WI38 (cell line): ENCODE data around the gene BICD2.

Experiments used
- H3K4me3 ChIP-seq: 2 replicates; pipeline ENCODE4 v1.5.1; 2011; ENCODE audit warnings: low read depth, mild to moderate bottlenecking, control low read depth, low read length
- TF ChIP-seq, protein P1 (sequence below): IDR thresholded peaks from 2 replicates; pipeline ENCODE4 v1.5.1; 2012; ENCODE audit warnings: low read depth, mild to moderate bottlenecking, control low read depth, low read length

Gene BICD2

DNA sequence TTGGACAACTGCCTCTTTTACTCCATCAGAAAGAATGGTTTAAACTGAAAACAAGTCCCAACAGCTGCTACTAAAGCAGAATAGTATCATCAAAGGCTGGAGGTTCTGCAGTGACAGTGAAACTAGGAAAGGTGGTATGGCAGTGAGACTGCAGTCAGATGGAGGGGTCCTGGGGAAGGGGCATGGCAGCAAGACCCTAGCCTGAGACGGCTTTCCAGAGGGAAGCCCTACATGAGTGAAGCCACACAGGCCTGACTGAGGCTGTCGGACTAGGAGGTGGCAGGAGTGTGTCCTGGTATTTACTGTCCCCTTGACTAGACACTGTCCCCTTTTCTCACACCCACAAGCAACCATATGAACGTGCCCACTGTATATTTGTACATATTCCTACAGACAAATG, 54.3 kb downstream of the BICD2 start:
- H3K4me3 ChIP-seq: no peak overlapping the region
- TF ChIP-seq, protein P1, sequence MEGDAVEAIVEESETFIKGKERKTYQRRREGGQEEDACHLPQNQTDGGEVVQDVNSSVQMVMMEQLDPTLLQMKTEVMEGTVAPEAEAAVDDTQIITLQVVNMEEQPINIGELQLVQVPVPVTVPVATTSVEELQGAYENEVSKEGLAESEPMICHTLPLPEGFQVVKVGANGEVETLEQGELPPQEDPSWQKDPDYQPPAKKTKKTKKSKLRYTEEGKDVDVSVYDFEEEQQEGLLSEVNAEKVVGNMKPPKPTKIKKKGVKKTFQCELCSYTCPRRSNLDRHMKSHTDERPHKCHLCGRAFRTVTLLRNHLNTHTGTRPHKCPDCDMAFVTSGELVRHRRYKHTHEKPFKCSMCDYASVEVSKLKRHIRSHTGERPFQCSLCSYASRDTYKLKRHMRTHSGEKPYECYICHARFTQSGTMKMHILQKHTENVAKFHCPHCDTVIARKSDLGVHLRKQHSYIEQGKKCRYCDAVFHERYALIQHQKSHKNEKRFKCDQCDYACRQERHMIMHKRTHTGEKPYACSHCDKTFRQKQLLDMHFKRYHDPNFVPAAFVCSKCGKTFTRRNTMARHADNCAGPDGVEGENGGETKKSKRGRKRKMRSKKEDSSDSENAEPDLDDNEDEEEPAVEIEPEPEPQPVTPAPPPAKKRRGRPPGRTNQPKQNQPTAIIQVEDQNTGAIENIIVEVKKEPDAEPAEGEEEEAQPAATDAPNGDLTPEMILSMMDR: no peak

DNA sequence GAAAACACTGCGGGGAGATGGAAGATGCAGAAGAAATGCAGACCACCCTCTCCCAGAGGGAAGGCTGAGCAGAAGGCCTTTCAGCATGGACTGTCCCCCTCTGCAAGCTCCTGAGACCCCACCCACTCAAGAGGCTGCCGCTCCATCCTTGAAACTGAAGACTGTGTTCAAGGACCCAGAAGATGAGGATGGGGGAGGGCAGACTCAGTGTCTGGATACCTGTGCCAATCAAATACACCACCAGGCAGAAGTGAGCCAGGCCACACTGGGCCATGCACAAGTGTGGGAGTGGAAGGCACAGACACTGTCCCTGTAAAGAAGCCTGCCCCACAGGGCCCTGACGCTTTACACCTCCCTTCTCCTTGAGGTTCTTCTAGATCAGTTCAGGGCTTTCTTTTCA, 54.7 kb downstream of the BICD2 start:
- no peak overlapping the region for H3K4me3 ChIP-seq
- TF ChIP-seq, protein P1: no peak

DNA sequence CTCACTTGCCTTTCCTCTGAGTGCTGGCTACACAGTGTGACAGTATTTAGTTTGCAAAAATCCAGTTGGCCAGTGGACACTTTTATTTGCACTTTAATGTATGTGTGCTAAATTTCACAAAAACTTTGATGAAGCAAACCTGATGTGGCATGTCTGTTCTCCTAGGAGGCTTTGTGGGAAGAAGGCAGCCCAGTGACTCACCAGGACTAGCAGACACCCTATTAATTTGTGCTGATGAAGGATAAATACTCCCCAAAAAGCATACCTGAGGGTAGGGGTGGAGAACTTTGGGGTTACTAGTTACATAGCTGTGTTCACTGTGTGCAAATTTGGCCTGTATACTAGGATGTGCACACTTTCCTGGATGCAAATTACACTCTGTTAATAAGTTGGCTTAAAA, 55.4 kb downstream of the BICD2 start:
- no peak overlapping the region for H3K4me3 ChIP-seq
- TF ChIP-seq, protein P1: no peak

DNA sequence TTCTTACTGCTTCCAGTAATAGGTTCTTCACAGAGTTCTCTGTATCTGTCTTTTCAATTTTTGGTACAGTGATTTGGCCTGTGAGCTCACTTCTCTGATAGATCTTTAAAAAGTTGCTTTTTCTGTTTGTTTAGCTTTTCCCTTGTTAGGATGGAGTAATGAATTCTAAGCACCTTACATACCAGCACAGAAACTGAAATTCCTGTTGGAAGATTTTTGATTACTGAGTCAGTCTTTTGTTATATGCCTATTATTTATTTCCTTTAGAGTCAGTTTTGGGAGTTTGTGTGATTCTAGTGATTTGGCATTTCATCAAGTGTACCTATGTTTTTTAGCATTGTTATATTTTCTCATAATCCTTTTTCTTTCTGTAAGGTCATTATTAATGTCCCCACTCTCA, 57.1 kb downstream of the BICD2 start:
- TF ChIP-seq, protein P1: no peak
- H3K4me3 ChIP-seq: no peak overlapping the region

DNA sequence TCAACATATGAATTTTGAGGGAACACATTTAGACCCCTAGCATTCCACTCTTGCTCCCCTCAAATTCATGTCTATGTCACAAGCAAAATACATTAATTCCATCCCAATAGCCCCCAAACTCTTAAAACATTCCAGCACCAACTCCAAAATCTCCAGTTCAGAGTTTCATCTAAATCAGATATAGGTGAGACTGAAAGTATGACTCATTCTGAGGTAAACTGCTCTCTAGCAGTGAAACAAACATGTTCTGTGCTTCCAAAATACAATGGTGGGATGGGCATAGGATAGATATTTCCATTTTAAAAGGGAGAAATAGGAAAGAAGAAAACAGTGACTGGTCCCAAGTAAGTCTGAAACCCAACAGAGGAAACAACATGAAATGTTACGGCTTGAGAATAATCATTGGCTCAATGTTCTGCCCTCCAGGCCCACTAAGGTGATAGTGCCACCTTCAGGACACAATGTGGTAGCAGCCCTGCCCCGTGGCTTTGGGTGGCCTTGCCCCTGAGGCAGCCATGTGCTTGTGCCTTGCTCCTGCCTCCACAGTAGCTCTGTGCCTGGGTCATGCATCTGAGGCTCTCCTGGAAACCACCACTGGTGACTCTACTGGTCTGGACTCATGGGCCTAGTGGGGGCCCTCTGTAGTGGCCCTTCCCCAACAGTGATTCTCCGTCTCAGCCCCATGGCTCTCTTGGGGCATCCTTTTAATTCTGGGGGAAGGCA, 58.3 kb downstream of the BICD2 start:
- H3K4me3 ChIP-seq: no peak overlapping the region
- TF ChIP-seq, protein P1: peak; percentile 26; the same call in 1 of the 2 replicates

DNA sequence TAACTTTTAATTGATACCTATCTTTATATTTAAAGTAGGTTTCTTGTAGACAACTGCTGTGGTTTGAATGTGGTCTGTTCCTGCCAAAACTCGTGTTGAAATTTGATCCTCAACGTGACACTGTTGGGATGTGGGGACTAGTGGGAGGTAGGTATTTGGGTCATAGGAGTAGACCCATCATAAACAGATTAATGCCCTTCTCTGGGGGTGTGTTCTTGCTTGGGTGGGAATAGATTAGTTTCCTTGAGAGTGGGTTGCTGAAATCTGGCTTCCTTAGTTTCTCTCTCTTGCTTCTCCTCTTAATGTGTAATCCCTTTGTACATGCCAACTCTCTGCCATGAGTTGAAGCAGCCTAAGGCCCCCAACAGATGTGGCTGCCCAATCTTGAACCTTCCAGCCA, 60.1 kb downstream of the BICD2 start:
- TF ChIP-seq, protein P1: no peak
- no peak overlapping the region for H3K4me3 ChIP-seq

- no peak overlapping the region for H3K4me3 ChIP-seq
- TF ChIP-seq, protein P1: no peak
These were observed 68.0 kb downstream of the BICD2 start for GRCh38 chr9:92696619-92697018.
